Peyer's patch (tissue), 4 donors: ENCODE results near the gene FBLN1.

Source experiments
- POLR2A ChIP-seq, 2 donors: fragments of 450-650 bp; IDR thresholded peaks; one replicate each; pipeline ENCODE4 v1.5.1; 2017; ENCODE audit warnings: antibody characterized with exemption in 2 of 2, mild to moderate bottlenecking in 2 of 2, moderate library complexity in 2 of 2
- TF ChIP-seq, protein P1 (sequence below), 6 experiments: fragments of 450-650 bp in 4 of 6; fragments of 200-600 bp in 2 of 6; sonication (generic) in 1 of 6; IDR thresholded peaks; one replicate each; pipeline ENCODE4 v1.5.1; 2017 to 2019; ENCODE audit warnings: antibody characterized with exemption in 6 of 6, mild to moderate bottlenecking in 3 of 6, moderate library complexity in 1 of 6

GRCh38 chr22:45587638-45588505 is 85.2 kb downstream of the FBLN1 start:
- TF ChIP-seq, protein P1, sequence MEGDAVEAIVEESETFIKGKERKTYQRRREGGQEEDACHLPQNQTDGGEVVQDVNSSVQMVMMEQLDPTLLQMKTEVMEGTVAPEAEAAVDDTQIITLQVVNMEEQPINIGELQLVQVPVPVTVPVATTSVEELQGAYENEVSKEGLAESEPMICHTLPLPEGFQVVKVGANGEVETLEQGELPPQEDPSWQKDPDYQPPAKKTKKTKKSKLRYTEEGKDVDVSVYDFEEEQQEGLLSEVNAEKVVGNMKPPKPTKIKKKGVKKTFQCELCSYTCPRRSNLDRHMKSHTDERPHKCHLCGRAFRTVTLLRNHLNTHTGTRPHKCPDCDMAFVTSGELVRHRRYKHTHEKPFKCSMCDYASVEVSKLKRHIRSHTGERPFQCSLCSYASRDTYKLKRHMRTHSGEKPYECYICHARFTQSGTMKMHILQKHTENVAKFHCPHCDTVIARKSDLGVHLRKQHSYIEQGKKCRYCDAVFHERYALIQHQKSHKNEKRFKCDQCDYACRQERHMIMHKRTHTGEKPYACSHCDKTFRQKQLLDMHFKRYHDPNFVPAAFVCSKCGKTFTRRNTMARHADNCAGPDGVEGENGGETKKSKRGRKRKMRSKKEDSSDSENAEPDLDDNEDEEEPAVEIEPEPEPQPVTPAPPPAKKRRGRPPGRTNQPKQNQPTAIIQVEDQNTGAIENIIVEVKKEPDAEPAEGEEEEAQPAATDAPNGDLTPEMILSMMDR (IDR thresholded peaks at IDR 0.05), result no peak
- TF ChIP-seq POLR2A (IDR thresholded peaks at IDR 0.05), result no peak
